HCT116 (cell line): ENCODE measurements around the gene DIPK1B. TPM values are rescaled to one million over a fixed set of nuclear protein-coding genes. Genes with fewer than 3 reads are reported as not detected.

Source experiments
- ATAC-seq: fragments of 200-7000 bp; cut with Tn5 transposase; 2 replicates; pipeline ENCODE4 v1.9.1; 2020; ENCODE audit warnings: mild to moderate bottlenecking, moderate library complexity
- BruUV-seq: library from RNA; stranded (reverse); fragments of 400-500 nt; replicated peaks from 2 replicates; lab custom pipeline; 2021; lab: Mats Ljungman, UMichigan
- CTCF ChIA-PET: fragments of 300-600 bp; sonication (Branson Sonifier 250); formaldehyde crosslinking; loops from one replicate; lab custom pipeline; 2021; ENCODE audit warnings: antibody characterized with exemption; lab: Charles Lee
- POLR2A ChIA-PET: fragments of 300-600, 350-600 bp; sonication (Branson Sonifier 250); formaldehyde crosslinking; loops from one replicate; lab custom pipeline; 2021; ENCODE audit warnings: antibody characterized with exemption; lab: Charles Lee
- RAD21 ChIA-PET, 2 experiments: fragments of 300-600 bp; sonication (Branson Sonifier 250); formaldehyde crosslinking; loops; one replicate each; lab custom pipeline; 2023; ENCODE audit warnings: low total read pairs in 2 of 2; ENCODE audit not compliant: uncharacterized antibody in 2 of 2, unreplicated experiment in 2 of 2, low non-redundant PET in 1 of 2; lab: Charles Lee
- DNase-seq: peaks from one replicate; pipeline ENCODE4 v3.0.0-alpha.2; 2010; ENCODE audit warnings: low read depth, low spot score
- H2AFZ ChIP-seq: fragments of 200-600 bp; shearing (Covaris generic), sonication (generic); 2 replicates; pipeline ENCODE4 v1.6.1; 2017; ENCODE audit warnings: low read depth, mixed run types, mixed read lengths, antibody characterized with exemption, low read length; ENCODE audit not compliant: poor library complexity, severe bottlenecking
- H3K27ac ChIP-seq: 2 replicates; pipeline ENCODE4 v1.5.1; 2012; ENCODE audit warnings: low read depth, low read length
- H3K27me3 ChIP-seq: fragments of 200-600 bp; sonication (generic); 2 replicates; pipeline ENCODE4 v1.6.1; 2016; ENCODE audit warnings: mixed run types, low read length, mixed read lengths; ENCODE audit not compliant: insufficient read depth
- H3K36me3 ChIP-seq, 2 experiments: fragments of 200-500 bp in 1 of 2; fragments of 200-600 bp in 1 of 2; sonication (Bioruptor generic) in 1 of 2; sonication (generic) in 1 of 2; 2 replicates each; pipeline versions ENCODE4 v1.5.1 to v1.6.1; 2014 to 2016; ENCODE audit warnings: low read length in 2 of 2, inconsistent platforms in 1 of 2, mixed read lengths in 1 of 2, mixed run types in 1 of 2; ENCODE audit not compliant: insufficient read depth in 2 of 2, control insufficient read depth in 1 of 2
- H3K4me1 ChIP-seq, 2 experiments: fragments of 200-600 bp in 1 of 2; sonication (generic) in 1 of 2; 2 replicates each; pipeline versions ENCODE4 v1.5.1 to v1.6.1; 2012 to 2017; ENCODE audit warnings: low read length in 2 of 2, inconsistent platforms in 1 of 2, mild to moderate bottlenecking in 1 of 2, mixed read lengths in 1 of 2, mixed run types in 1 of 2, moderate library complexity in 1 of 2; ENCODE audit not compliant: insufficient read depth in 2 of 2, control insufficient read depth in 1 of 2
- H3K4me2 ChIP-seq: fragments of 200-600 bp; sonication (generic); 2 replicates; pipeline ENCODE4 v1.6.1; 2017; ENCODE audit warnings: mixed run types, low read length, mixed read lengths
- H3K4me3 ChIP-seq, 2 experiments: fragments of 200-600 bp in 1 of 2; sonication (generic) in 1 of 2; replicated peaks in 1 of 2; 2 replicates each; pipeline ENCODE4 v1.5.1; 2011 to 2016; ENCODE audit warnings: low read length in 2 of 2, control low read depth in 1 of 2, low read depth in 1 of 2, mild to moderate bottlenecking in 1 of 2, mixed read lengths in 1 of 2, mixed run types in 1 of 2
- H3K79me2 ChIP-seq: fragments of 200-600 bp; sonication (generic); 2 replicates; pipeline ENCODE4 v1.6.1; 2017; ENCODE audit warnings: mild to moderate bottlenecking, mixed run types, low read length, moderate library complexity, mixed read lengths; ENCODE audit not compliant: insufficient read depth
- H3K9ac ChIP-seq: fragments of 200-600 bp; sonication (generic); 2 replicates; pipeline ENCODE4 v1.6.1; 2016; ENCODE audit warnings: low read length, mixed read lengths
- H3K9me2 ChIP-seq: fragments of 200-600 bp; sonication (generic), shearing (Covaris generic); 2 replicates; pipeline ENCODE4 v1.6.1; 2017; ENCODE audit warnings: mixed run types, mild to moderate bottlenecking, moderate library complexity; ENCODE audit not compliant: insufficient read depth
- H3K9me3 ChIP-seq, 2 experiments: fragments of 200-500 bp in 1 of 2; fragments of 200-600 bp in 1 of 2; sonication (Bioruptor generic) in 1 of 2; sonication (generic) in 1 of 2; 2 replicates each; pipeline ENCODE4 v1.6.1; 2014 to 2017; ENCODE audit warnings: low read length in 2 of 2, mixed read lengths in 2 of 2, inconsistent platforms in 1 of 2, low read depth in 1 of 2, mild to moderate bottlenecking in 1 of 2, mixed run types in 1 of 2, moderate library complexity in 1 of 2; ENCODE audit not compliant: control insufficient read depth in 1 of 2, insufficient read depth in 1 of 2
- H4K20me1 ChIP-seq: fragments of 200-600 bp; sonication (generic), shearing (Covaris generic); 2 replicates; pipeline ENCODE4 v1.6.1; 2017; ENCODE audit warnings: mixed run types, mild to moderate bottlenecking, moderate library complexity; ENCODE audit not compliant: insufficient read depth
- RAD21 ChIP-seq: IDR thresholded peaks from 2 replicates; pipeline ENCODE4 v1.6.1; 2012; ENCODE audit warnings: low read depth, mild to moderate bottlenecking
- REST ChIP-seq: IDR thresholded peaks from 2 replicates; pipeline ENCODE4 v1.6.1; 2012; ENCODE audit warnings: low read depth
- SIN3A ChIP-seq: IDR thresholded peaks from 2 replicates; pipeline ENCODE4 v1.6.1; 2012; ENCODE audit warnings: low read depth
- YY1 ChIP-seq: IDR thresholded peaks from 2 replicates; pipeline ENCODE4 v1.6.1; 2011; ENCODE audit warnings: low read length, low read depth, moderate library complexity, mild to moderate bottlenecking; ENCODE audit not compliant: insufficient replicate concordance; ENCODE audit errors: extremely low read depth
- ZFX ChIP-seq: fragments of 450-650 bp; IDR thresholded peaks from 2 replicates; pipeline ENCODE4 v1.6.1; 2017
- intact Hi-C: fragments of 100-400 bp; cut with micrococcal nuclease; formaldehyde crosslinking; loops from 2 replicates; pipeline ENCODE4 v1.10.0; 2022
- total RNA-seq: library from RNA; stranded (reverse); gene quantifications from one replicate; pipeline ENCODE4 v1.2.1, GENCODE V29; 2021; ENCODE audit not compliant: unreplicated experiment

DIPK1B gene
- total RNA-seq, 1 experiment from 2014 or later: 15.6 TPM

- BruUV-seq: no TSS peak
- Histone ChIP-seq H3K9me2 (no peaks in the 10 kb centered on the region), H3K79me2 (no peaks in the 10 kb centered on the region), H3K4me3 (no peak overlapping the region), H3K9ac (no peak overlapping the region), H3K27ac (no peak overlapping the region), H4K20me1 (no peaks in the 10 kb centered on the region), H3K27me3 (no peaks in the 10 kb centered on the region), H2AFZ (no peak overlapping the region), H3K4me2 (no peak overlapping the region), H3K9me3 (no peaks in the 10 kb centered on the region), H3K4me1 (no peaks in the 10 kb centered on the region), H3K36me3 (no peaks in the 10 kb centered on the region)
- ATAC-seq (no peak), DNase-seq (no peak)
- POLR2A ChIA-PET: interaction anchor here (1.0 kb wide), 1 partner anchor 16 kb away, joined by 3 read pairs; no protein-coding TSS in a partner anchor
- TF ChIP-seq YY1 (no peak), REST (no peak), RAD21 (no peak), ZFX (no peak), SIN3A (no peak)
- intact Hi-C loops: no loop called here
- RAD21 ChIA-PET: no interaction called here
- CTCF ChIA-PET: interaction anchor here (0.7 kb wide), 1 partner anchor 43 kb away, joined by 3 read pairs; no protein-coding TSS in a partner anchor
Measured at GRCh38 chr9:136744773-136745172, 32.4 kb downstream of the DIPK1B start.
